ENCODE data around the gene TOMT.

Gene TOMT

GRCh38 chr11:72157131-72157530 lies 51.4 kb downstream of the TOMT start:
- in situ Hi-C loops (cut with MboI; ENCODE audit: low sequenced_read_pairs) = no loop called here

All from HL-60/S4 treated with retinoic acid at 250 ng/mL for 4 days and 3 days (cell line).